ENCODE data around the gene PRELP.

DNA sequence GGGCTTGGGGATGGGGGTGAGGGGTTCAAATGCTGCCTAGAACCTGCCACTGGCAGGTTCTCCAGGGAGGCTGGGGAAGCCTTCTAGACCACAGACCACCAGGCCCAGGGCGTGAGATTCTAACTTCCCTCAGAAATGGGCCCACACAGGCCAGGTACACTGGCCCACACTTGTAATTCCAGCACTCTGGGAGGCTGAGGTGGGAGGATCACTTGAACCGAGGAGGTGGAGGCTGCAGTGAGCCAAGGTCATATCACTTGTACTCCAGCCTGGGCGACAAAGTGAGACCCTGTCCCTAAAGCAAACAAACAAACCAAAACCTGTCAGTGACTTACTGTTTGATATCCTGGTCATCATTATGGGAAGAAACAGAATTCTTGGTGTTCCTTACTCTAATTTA, 50.1 kb downstream of the PRELP start:
- TF ChIP-seq, protein P1, sequence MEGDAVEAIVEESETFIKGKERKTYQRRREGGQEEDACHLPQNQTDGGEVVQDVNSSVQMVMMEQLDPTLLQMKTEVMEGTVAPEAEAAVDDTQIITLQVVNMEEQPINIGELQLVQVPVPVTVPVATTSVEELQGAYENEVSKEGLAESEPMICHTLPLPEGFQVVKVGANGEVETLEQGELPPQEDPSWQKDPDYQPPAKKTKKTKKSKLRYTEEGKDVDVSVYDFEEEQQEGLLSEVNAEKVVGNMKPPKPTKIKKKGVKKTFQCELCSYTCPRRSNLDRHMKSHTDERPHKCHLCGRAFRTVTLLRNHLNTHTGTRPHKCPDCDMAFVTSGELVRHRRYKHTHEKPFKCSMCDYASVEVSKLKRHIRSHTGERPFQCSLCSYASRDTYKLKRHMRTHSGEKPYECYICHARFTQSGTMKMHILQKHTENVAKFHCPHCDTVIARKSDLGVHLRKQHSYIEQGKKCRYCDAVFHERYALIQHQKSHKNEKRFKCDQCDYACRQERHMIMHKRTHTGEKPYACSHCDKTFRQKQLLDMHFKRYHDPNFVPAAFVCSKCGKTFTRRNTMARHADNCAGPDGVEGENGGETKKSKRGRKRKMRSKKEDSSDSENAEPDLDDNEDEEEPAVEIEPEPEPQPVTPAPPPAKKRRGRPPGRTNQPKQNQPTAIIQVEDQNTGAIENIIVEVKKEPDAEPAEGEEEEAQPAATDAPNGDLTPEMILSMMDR (IDR thresholded peaks at IDR 0.05): no peak
- TF ChIP-seq SIN3A (IDR thresholded peaks at IDR 0.05; ENCODE audit: borderline replicate concordance, insufficient read depth, low read depth, low read length): no peak
- no peak for TF ChIP-seq POLR2AphosphoS5 (IDR thresholded peaks at IDR 0.05; ENCODE audit: low read depth, low read length)
